ENCODE measurements around the gene GGT5.
A peak's percentile ranks its signal among the peaks of the same experiment; 100 is the strongest.
"Not testable (repeated sequence)": the region's sequence is repeated elsewhere in the genome, so short reads cannot be mapped to it uniquely, and the experiment has no call there.

The GGT5 gene

DNA sequence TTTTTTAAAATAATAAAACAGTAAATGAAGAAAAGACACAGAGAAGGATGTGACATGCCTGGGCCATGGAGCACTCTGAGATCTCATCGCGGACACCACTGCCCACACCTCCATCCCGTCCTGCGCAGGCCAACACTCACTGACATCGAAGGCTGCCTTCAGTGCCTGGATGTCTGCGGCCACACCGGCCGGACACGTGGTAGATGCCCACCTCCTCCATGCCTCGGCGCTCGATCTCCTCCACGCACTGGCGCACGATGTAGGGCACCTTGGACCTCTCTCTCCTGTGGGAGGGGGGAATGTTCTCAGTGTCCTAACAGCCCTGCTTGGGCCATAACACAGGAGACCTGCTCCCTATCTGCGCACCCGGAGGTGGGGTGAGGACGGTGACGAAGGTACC, 18.6 kb upstream of the GGT5 start:
- not testable (repeated sequence) for H3K79me2 ChIP-seq (ENCODE audit: control insufficient read depth, insufficient read depth, low read length, unreplicated experiment); H3K36me3 ChIP-seq (ENCODE audit: insufficient read depth, low read length); H3K27ac ChIP-seq (ENCODE audit: low read depth, low read length); H3K27me3 ChIP-seq (ENCODE audit: insufficient read depth, low read length); H2AFZ ChIP-seq (ENCODE audit: low read length, unreplicated experiment); H3K4me1 ChIP-seq (ENCODE audit: control insufficient read depth, insufficient read depth, low read length, unreplicated experiment); H3K4me3 ChIP-seq (ENCODE audit: low read depth, low read length)

DNA sequence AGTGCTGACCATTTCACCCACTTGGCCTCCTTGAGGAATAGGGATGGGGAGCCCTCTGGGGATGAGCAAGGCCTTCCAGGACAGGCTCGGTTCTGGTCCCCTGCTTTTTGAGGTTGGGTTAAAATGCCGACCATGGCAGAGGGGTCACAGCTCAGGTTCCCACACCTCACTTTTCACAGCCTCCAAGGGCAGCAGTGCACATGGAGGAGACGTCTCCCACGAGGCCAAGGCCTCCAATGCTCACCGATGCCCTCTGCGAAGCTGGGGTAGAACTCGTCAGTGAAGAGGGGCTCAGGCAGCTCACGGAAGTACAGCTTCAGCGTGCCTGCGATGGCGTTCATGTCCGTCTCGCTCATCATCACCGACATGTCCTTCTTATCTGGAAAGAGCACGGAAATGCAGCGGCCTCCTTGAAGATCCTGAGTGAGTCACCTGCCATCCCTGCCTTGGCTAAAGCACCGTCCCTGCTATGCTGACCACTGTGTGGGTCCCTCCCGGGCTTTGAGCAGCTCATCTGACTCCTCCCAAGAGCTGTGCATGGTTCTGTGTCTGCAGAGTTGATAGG, 17.4 kb upstream of the GGT5 start:
- not testable (repeated sequence) for H3K27me3 ChIP-seq (ENCODE audit: insufficient read depth, low read length); H2AFZ ChIP-seq (ENCODE audit: low read length, unreplicated experiment); H3K79me2 ChIP-seq (ENCODE audit: control insufficient read depth, insufficient read depth, low read length, unreplicated experiment); H3K4me1 ChIP-seq (ENCODE audit: control insufficient read depth, insufficient read depth, low read length, unreplicated experiment); H3K36me3 ChIP-seq (ENCODE audit: insufficient read depth, low read length); H3K4me3 ChIP-seq (ENCODE audit: low read depth, low read length); H3K27ac ChIP-seq (ENCODE audit: low read depth, low read length)

DNA sequence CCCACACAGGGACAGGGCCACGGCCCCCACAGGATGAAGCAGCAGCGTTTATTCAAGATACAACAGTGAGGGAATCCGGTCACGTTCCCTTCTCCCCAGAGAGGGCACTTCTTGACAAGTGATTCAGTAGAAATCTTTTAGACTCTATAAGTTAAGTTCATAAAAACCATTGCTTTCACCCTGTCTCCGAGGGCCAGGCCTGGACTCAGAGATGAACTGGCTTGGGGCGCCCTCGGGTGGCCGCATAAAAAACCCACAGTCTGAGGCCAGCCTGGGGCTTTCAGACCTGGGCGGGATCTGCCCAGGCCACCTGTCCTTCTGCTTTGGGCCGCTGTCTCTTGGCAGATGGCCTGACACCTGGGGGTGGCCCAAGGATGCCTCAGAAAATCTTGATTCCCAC, 14.6 kb upstream of the GGT5 start:
- H3K4me3 ChIP-seq (ENCODE audit: low read depth, low read length); H2AFZ ChIP-seq (ENCODE audit: low read length, unreplicated experiment); H3K27me3 ChIP-seq (ENCODE audit: insufficient read depth, low read length); H3K4me1 ChIP-seq (ENCODE audit: control insufficient read depth, insufficient read depth, low read length, unreplicated experiment); H3K79me2 ChIP-seq (ENCODE audit: control insufficient read depth, insufficient read depth, low read length, unreplicated experiment); H3K36me3 ChIP-seq (ENCODE audit: insufficient read depth, low read length): not testable (repeated sequence)
- peak overlapping the region; percentile 41; the same call in 1 of the 2 replicates for H3K27ac ChIP-seq (ENCODE audit: low read depth, low read length)

DNA sequence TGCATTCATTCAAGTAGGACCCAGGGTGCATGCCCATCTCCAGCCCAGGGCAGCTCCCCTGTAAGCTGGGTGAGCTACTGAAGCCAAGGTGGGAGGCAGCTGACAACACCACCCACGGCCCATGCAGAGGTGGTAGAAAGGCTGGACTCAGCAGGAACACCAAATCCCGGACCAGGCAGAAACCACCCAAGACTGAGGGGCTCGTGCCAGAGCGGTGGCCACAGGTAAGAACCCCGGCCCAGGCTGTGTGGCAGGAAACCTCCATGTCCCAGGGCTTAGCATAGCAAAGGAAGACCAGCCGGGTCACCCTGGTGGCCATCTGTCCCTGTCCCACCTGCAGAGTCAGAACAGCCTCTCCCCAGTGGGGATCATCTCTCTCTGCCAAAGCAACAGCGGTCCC, 11.9 kb upstream of the GGT5 start:
- not testable (repeated sequence) for H3K27ac ChIP-seq (ENCODE audit: low read depth, low read length); H3K36me3 ChIP-seq (ENCODE audit: insufficient read depth, low read length); H2AFZ ChIP-seq (ENCODE audit: low read length, unreplicated experiment); H3K4me3 ChIP-seq (ENCODE audit: low read depth, low read length); H3K27me3 ChIP-seq (ENCODE audit: insufficient read depth, low read length); H3K79me2 ChIP-seq (ENCODE audit: control insufficient read depth, insufficient read depth, low read length, unreplicated experiment); H3K4me1 ChIP-seq (ENCODE audit: control insufficient read depth, insufficient read depth, low read length, unreplicated experiment)

DNA sequence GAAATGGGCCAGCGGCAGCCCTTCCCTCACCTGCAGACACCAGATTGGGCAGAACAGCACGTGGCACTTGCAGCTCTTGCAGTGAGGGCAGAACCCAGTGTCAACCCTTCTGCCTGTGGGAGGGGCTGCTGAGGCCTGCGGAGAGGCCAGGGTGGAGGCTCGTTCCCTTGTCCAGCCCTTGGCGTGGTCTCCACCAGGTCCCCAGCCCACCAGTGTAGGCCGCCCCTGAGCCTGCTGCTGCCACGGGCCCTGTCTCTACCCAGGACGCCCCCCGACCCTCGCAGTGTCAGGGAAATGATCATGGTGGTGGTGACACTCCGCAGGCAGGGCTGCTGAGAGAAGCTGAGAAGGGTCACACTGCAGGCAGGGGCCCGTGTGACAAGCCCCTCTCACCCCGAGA, 11.3 kb upstream of the GGT5 start:
- not testable (repeated sequence) for H3K36me3 ChIP-seq (ENCODE audit: insufficient read depth, low read length); H3K27me3 ChIP-seq (ENCODE audit: insufficient read depth, low read length); H3K4me3 ChIP-seq (ENCODE audit: low read depth, low read length); H3K4me1 ChIP-seq (ENCODE audit: control insufficient read depth, insufficient read depth, low read length, unreplicated experiment); H3K27ac ChIP-seq (ENCODE audit: low read depth, low read length); H3K79me2 ChIP-seq (ENCODE audit: control insufficient read depth, insufficient read depth, low read length, unreplicated experiment); H2AFZ ChIP-seq (ENCODE audit: low read length, unreplicated experiment)

DNA sequence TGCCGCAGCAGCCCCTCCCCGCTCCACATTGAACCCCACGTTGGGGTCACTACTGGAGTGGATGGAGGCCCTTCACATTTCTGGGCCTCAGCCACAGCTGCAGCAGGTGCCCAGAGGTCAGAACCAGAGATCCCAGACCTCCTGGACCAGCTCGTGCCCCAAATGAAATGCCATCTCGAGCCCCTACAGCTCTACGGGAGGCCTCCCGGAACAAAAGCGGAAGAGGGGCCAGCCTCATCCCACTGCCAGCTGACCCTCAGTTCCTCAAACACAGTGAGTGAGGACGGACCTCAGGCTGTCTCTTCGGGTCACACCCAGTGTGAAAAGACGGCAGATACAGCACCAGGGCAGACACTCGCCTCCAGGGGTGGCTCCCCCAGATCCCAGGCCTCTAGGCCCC, 8.2 kb upstream of the GGT5 start:
- H3K36me3 ChIP-seq (ENCODE audit: insufficient read depth, low read length); H2AFZ ChIP-seq (ENCODE audit: low read length, unreplicated experiment); H3K4me3 ChIP-seq (ENCODE audit: low read depth, low read length): not testable (repeated sequence)

DNA sequence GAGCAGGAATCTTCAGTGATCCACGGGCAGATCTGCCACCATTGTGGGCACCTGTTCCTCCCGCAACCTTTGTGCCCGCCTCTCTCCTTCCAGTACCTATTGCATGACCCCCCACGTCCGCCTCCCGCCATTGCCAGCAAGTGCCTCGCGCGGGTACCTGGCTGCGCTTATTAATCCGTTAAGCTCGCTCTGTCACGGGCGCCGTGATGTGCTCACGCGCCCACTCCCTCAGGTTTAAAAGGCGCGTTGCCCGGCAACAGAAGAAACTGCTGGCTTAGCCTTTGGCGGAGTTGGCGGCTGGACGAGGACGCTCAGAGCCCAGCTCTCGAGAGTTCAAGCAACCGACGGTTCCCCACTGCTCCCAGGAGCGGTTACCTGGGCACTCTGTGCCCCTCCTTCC, 6.4 kb upstream of the GGT5 start:
- H3K27ac ChIP-seq (ENCODE audit: low read depth, low read length); H3K4me3 ChIP-seq (ENCODE audit: low read depth, low read length); H3K79me2 ChIP-seq (ENCODE audit: control insufficient read depth, insufficient read depth, low read length, unreplicated experiment); H3K27me3 ChIP-seq (ENCODE audit: insufficient read depth, low read length); H2AFZ ChIP-seq (ENCODE audit: low read length, unreplicated experiment); H3K36me3 ChIP-seq (ENCODE audit: insufficient read depth, low read length): not testable (repeated sequence)
- H3K4me1 ChIP-seq (ENCODE audit: control insufficient read depth, insufficient read depth, low read length, unreplicated experiment): peaks cover 11% of the 10 kb centered on the region

More for the DNA sequence above, 8.2 kb upstream of the GGT5 start:
- not testable (repeated sequence) for H3K27ac ChIP-seq (ENCODE audit: low read depth, low read length); H3K4me1 ChIP-seq (ENCODE audit: control insufficient read depth, insufficient read depth, low read length, unreplicated experiment); H3K79me2 ChIP-seq (ENCODE audit: control insufficient read depth, insufficient read depth, low read length, unreplicated experiment); H3K27me3 ChIP-seq (ENCODE audit: insufficient read depth, low read length)

DNA sequence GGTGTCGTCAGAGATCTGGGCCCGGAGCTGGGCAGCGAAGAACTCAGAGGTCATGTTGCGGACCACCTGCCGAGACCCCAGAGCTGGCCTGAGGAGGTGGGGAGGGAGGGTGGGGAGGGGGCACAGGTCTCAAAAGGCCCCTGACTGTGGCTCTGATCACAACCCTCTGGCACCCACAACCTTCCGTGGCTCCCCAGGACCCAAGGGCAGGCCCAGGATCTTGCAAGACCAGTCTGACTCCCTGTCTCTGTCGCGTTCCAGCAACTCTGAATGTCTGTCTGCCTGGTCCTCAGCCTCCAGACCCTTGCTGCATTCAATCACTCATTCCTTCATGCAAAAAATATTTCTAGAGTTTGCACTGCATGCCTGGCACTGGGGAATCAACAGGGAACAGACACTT, 4.5 kb upstream of the GGT5 start:
- not testable (repeated sequence) for H3K79me2 ChIP-seq (ENCODE audit: control insufficient read depth, insufficient read depth, low read length, unreplicated experiment); H3K4me3 ChIP-seq (ENCODE audit: low read depth, low read length); H3K27me3 ChIP-seq (ENCODE audit: insufficient read depth, low read length); H3K36me3 ChIP-seq (ENCODE audit: insufficient read depth, low read length); H2AFZ ChIP-seq (ENCODE audit: low read length, unreplicated experiment); H3K27ac ChIP-seq (ENCODE audit: low read depth, low read length)
- peaks cover 11% of the 10 kb centered on the region for H3K4me1 ChIP-seq (ENCODE audit: control insufficient read depth, insufficient read depth, low read length, unreplicated experiment)

DNA sequence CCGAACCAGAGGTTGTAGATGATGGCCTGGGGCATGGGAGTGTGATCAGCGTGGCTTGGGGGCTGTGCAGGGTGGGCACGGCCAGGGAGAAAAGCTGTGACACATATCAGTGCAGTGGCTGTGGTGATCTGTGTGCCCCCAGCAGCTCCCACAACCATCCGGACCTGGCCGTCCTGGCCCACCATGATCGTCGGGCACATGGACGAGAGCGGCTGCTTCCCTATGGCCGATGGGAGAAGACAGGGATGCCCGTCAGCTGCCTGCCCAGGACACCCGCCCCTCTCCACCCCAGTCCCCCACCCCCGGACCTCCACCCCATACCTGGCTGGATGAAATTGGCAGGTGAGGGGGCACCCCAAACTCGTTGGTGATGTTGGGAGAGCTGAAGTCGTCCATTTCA, 3.7 kb upstream of the GGT5 start:
- H3K36me3 ChIP-seq (ENCODE audit: insufficient read depth, low read length); H3K4me3 ChIP-seq (ENCODE audit: low read depth, low read length); H3K27me3 ChIP-seq (ENCODE audit: insufficient read depth, low read length); H3K27ac ChIP-seq (ENCODE audit: low read depth, low read length); H3K79me2 ChIP-seq (ENCODE audit: control insufficient read depth, insufficient read depth, low read length, unreplicated experiment); H2AFZ ChIP-seq (ENCODE audit: low read length, unreplicated experiment): not testable (repeated sequence)
- H3K4me1 ChIP-seq (ENCODE audit: control insufficient read depth, insufficient read depth, low read length, unreplicated experiment): peaks cover 11% of the 10 kb centered on the region

DNA sequence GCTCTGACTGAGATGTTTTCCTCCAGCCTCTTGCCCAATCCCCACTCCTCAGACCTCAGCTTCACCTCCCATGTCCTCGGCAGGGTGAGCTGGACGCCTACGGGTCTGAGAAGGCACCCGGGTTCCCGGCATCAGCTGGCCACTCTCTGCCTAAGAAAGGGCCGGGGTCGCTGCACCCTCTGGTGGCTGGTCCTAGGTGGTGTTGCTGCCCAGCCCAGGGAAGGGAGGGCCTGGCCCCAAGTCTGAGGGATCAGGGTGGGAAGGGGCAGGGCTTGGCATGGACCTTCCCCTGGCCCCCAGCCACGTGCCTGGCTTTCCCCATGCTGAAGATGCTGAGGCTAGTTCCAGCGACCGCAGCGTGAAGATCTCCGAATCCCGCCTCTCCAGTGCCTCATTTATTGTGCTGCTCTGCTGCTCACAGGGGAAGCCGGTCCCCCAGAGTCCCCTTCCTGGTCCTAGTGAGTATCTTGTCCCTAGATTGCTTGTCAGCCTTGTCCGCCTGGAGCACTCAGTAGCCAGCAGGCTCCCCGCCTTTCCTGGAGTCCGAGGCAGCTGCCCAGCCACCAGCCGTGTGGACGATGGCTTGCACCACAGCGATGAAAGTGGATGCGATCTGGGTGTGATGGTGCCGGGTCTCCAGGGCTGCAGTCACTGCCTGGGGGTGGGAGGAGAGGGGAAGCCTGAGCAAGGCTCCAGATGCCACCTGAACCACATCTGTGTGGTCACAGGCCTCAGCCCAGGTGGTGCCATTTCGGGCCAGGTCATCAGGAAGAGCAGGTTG, 2.9 kb upstream of the GGT5 start:
- Histone ChIP-seq H3K27me3 (ENCODE audit: insufficient read depth, low read length) (no peaks in the 10 kb centered on the region), H3K36me3 (ENCODE audit: insufficient read depth, low read length) (no peaks in the 10 kb centered on the region), H3K27ac (ENCODE audit: low read depth, low read length) (peak overlapping the region; percentile 99), H2AFZ (ENCODE audit: low read length, unreplicated experiment) (no peak overlapping the region), H3K4me1 (ENCODE audit: control insufficient read depth, insufficient read depth, low read length, unreplicated experiment) (peaks cover 15% of the 10 kb centered on the region), H3K79me2 (ENCODE audit: control insufficient read depth, insufficient read depth, low read length, unreplicated experiment) (peaks cover 13% of the 10 kb centered on the region), H3K4me3 (ENCODE audit: low read depth, low read length) (peak overlapping the region; percentile 70)

DNA sequence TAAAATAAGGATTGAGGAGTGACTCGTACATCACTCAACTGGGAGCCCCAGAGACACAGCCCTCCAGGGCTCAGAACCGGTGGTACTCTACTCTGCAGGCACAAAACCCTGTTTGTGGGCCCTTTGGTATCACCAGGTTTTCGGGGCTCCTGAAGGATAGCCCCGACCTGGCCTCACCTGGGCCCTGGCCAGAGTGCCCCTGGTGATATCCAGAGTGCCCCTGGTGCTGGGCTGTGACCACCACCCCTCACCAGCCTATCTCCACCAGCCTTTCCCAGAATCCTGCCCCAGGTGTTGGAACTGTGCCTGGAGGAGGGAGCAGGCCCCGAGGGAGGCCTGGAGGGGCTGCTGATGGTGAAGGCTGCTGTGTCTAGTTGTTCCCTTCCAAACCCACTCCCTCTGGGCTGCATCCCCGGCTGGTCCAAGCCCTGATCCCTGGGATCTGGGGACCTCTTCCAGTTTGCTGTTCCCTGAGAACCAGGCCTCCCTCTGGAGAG, 2.2 kb upstream of the GGT5 start:
- H3K27ac ChIP-seq (ENCODE audit: low read depth, low read length): peak overlapping the region; percentile 99
- H3K79me2 ChIP-seq (ENCODE audit: control insufficient read depth, insufficient read depth, low read length, unreplicated experiment): peaks cover 20% of the 10 kb centered on the region
- peak overlapping the region; percentile 47; the same call in 1 of the 2 replicates for H3K4me3 ChIP-seq (ENCODE audit: low read depth, low read length)
- no peak overlapping the region for H2AFZ ChIP-seq (ENCODE audit: low read length, unreplicated experiment)
- peaks cover 21% of the 10 kb centered on the region for H3K4me1 ChIP-seq (ENCODE audit: control insufficient read depth, insufficient read depth, low read length, unreplicated experiment)
- H3K27me3 ChIP-seq (ENCODE audit: insufficient read depth, low read length): no peaks in the 10 kb centered on the region
- H3K36me3 ChIP-seq (ENCODE audit: insufficient read depth, low read length): no peaks in the 10 kb centered on the region

All from ACC112 (cell line).